Chondrocyte (in vitro differentiated cells): Measurements from ENCODE around the gene TDRD7. TPM values are rescaled to one million over a fixed set of nuclear protein-coding genes. Genes with fewer than 3 reads are reported as not detected.
A peak's percentile ranks its signal among the peaks of the same experiment; 100 is the strongest.

Experiments used
- DNase-seq: peaks from one replicate; pipeline ENCODE4 v3.0.0; 2021; ENCODE audit warnings: mixed read lengths, low spot score
- H3K27ac Mint-ChIP-seq: one replicate; pipeline ENCODE4 v1.8.0; 2021; ENCODE audit warnings: mild to moderate bottlenecking, moderate library complexity, mixed read lengths; ENCODE audit not compliant: unreplicated experiment
- H3K27me3 Mint-ChIP-seq: 2 replicates; pipeline ENCODE4 v1.8.0; 2021; ENCODE audit warnings: low read depth, mixed read lengths
- H3K36me3 Mint-ChIP-seq: 2 replicates; pipeline ENCODE4 v1.8.0; 2021; ENCODE audit warnings: low read depth, mixed read lengths
- H3K4me1 Mint-ChIP-seq: 2 replicates; pipeline ENCODE4 v1.8.0; 2021; ENCODE audit warnings: low read depth, mild to moderate bottlenecking, mixed read lengths
- H3K4me3 Mint-ChIP-seq: one replicate; pipeline ENCODE4 v1.8.0; 2021; ENCODE audit warnings: mild to moderate bottlenecking, moderate library complexity, mixed read lengths; ENCODE audit not compliant: unreplicated experiment
- H3K9me3 Mint-ChIP-seq: 2 replicates; pipeline ENCODE4 v1.8.0; 2021; ENCODE audit warnings: low read depth, mixed read lengths
- CTCF ChIP-seq: fragments of 200-600 bp; sonication (generic); IDR thresholded peaks from 2 replicates; pipeline ENCODE4 v1.5.0; 2021; ENCODE audit warnings: antibody characterized with exemption, mild to moderate bottlenecking, moderate library complexity
- total RNA-seq: library from RNA; stranded (reverse); gene quantifications from 3 replicates; pipeline ENCODE4 v1.2.1, GENCODE V29; 2021

TDRD7 gene
- total RNA-seq, 1 donor from 2014 or later, result 9.7 TPM

- TF ChIP-seq CTCF, result no peak
- no peaks in the 10 kb centered on the region for H3K36me3 Mint-ChIP-seq
- DNase-seq, result no peak
- peaks cover 3% of the 10 kb centered on the region for H3K9me3 Mint-ChIP-seq
- peak overlapping the region; percentile 43 for H3K27ac Mint-ChIP-seq
- H3K4me3 Mint-ChIP-seq, result no peak overlapping the region
- peaks cover 32% of the 10 kb centered on the region for H3K27me3 Mint-ChIP-seq
- H3K4me1 Mint-ChIP-seq, result peaks cover 5% of the 10 kb centered on the region
Measured at GRCh38 chr9:97529363-97530076, 117.6 kb downstream of the TDRD7 start.

- no peaks in the 10 kb centered on the region for H3K36me3 Mint-ChIP-seq
- peaks cover 43% of the 10 kb centered on the region for H3K27me3 Mint-ChIP-seq
- no peak for TF ChIP-seq CTCF
- H3K27ac Mint-ChIP-seq, result peak overlapping the region; percentile 37
- peaks cover 3% of the 10 kb centered on the region for H3K9me3 Mint-ChIP-seq
- H3K4me3 Mint-ChIP-seq, result no peak overlapping the region
- DNase-seq, result no peak
- H3K4me1 Mint-ChIP-seq, result peaks cover 12% of the 10 kb centered on the region
Measured at GRCh38 chr9:97531888-97532376, 120.0 kb downstream of the TDRD7 start.

GRCh38 chr9:97534185-97534584, 122.3 kb downstream of the TDRD7 start:
- H3K36me3 Mint-ChIP-seq, result no peaks in the 10 kb centered on the region
- H3K4me3 Mint-ChIP-seq, result no peak overlapping the region
- no peak for DNase-seq
- peaks cover 28% of the 10 kb centered on the region for H3K27me3 Mint-ChIP-seq
- no peak overlapping the region for H3K27ac Mint-ChIP-seq
- peaks cover 26% of the 10 kb centered on the region for H3K4me1 Mint-ChIP-seq
- peaks cover 3% of the 10 kb centered on the region for H3K9me3 Mint-ChIP-seq
- TF ChIP-seq CTCF, result no peak

- Mint-ChIP-seq H3K4me1 (peaks cover 21% of the 10 kb centered on the region), H3K36me3 (no peaks in the 10 kb centered on the region), H3K4me3 (no peak overlapping the region), H3K9me3 (peaks cover 3% of the 10 kb centered on the region), H3K27ac (no peak overlapping the region), H3K27me3 (peaks cover 28% of the 10 kb centered on the region)
- DNase-seq, result no peak
- TF ChIP-seq CTCF, result no peak
Measured at GRCh38 chr9:97534961-97535594, 123.2 kb downstream of the TDRD7 start.

GRCh38 chr9:97535771-97536170, 123.9 kb downstream of the TDRD7 start:
- H3K36me3 Mint-ChIP-seq, result no peaks in the 10 kb centered on the region
- H3K9me3 Mint-ChIP-seq, result peaks cover 3% of the 10 kb centered on the region
- no peak overlapping the region for H3K27ac Mint-ChIP-seq
- H3K27me3 Mint-ChIP-seq, result peaks cover 32% of the 10 kb centered on the region
- no peak for DNase-seq
- H3K4me3 Mint-ChIP-seq, result no peak overlapping the region
- TF ChIP-seq CTCF, result no peak
- peaks cover 21% of the 10 kb centered on the region for H3K4me1 Mint-ChIP-seq
